OCI-LY7 (cell line): Measurements from ENCODE around the gene NGB. TPM values are rescaled to one million over a fixed set of nuclear protein-coding genes. Genes with fewer than 3 reads are reported as not detected.

Source experiments
- BruUV-seq: library from RNA; stranded (reverse); fragments of 400-500 nt; replicated peaks from 2 replicates; lab custom pipeline; 2021; lab: Mats Ljungman, UMichigan
- CTCF ChIA-PET: fragments of 300-600 bp; sonication (Branson Sonifier 250); formaldehyde crosslinking; loops from one replicate; lab custom pipeline; 2022; ENCODE audit warnings: antibody characterized with exemption; ENCODE audit not compliant: unreplicated experiment; lab: Charles Lee
- POLR2A ChIA-PET: fragments of 300-600 bp; sonication (Branson Sonifier 250); formaldehyde crosslinking; loops from one replicate; lab custom pipeline; 2022; ENCODE audit warnings: antibody characterized with exemption; lab: Charles Lee
- DNase-seq: peaks from one replicate; pipeline ENCODE4 v3.0.0-alpha.2; 2015; ENCODE audit warnings: low spot score
- H2AFZ ChIP-seq: fragments of 200-600 bp; sonication (generic), shearing (Covaris generic); 2 replicates; pipeline ENCODE4 v1.6.1; 2014; ENCODE audit warnings: mild to moderate bottlenecking, antibody characterized with exemption, low read length, moderate library complexity
- H3K27ac ChIP-seq: fragments of 200-600 bp; sonication (generic); 2 replicates; pipeline ENCODE4 v1.5.1; 2014; ENCODE audit warnings: mixed run types, low read depth, mild to moderate bottlenecking, moderate library complexity, low read length, inconsistent platforms; ENCODE audit not compliant: poor library complexity, severe bottlenecking
- H3K36me3 ChIP-seq: fragments of 200-600 bp; sonication (generic); 2 replicates; pipeline ENCODE4 v1.6.1; 2014; ENCODE audit warnings: mild to moderate bottlenecking, antibody characterized with exemption, low read length, moderate library complexity, mixed read lengths; ENCODE audit not compliant: insufficient read depth
- H3K4me1 ChIP-seq: fragments of 200-600 bp; sonication (generic); 2 replicates; pipeline ENCODE4 v1.5.1; 2014; ENCODE audit warnings: mild to moderate bottlenecking, low read length; ENCODE audit not compliant: insufficient read depth, poor library complexity, severe bottlenecking
- H3K4me2 ChIP-seq: fragments of 200-600 bp; sonication (generic); 2 replicates; pipeline ENCODE4 v1.6.1; 2014; ENCODE audit warnings: mild to moderate bottlenecking, low read length
- H3K4me3 ChIP-seq: fragments of 200-600 bp; sonication (generic); 2 replicates; pipeline ENCODE4 v1.5.1; 2014; ENCODE audit warnings: mild to moderate bottlenecking, low read depth, low read length; ENCODE audit not compliant: poor library complexity, severe bottlenecking
- H3K79me2 ChIP-seq: fragments of 200-600 bp; sonication (generic); 2 replicates; pipeline ENCODE4 v1.6.1; 2016; ENCODE audit warnings: low read depth, mild to moderate bottlenecking, low read length, moderate library complexity, mixed read lengths; ENCODE audit not compliant: insufficient read depth
- H3K9me2 ChIP-seq: fragments of 200-600 bp; sonication (generic); 2 replicates; pipeline ENCODE4 v1.6.1; 2016; ENCODE audit warnings: mild to moderate bottlenecking, low read length, mixed read lengths; ENCODE audit not compliant: insufficient read depth
- H3K9me3 ChIP-seq: fragments of 200-600 bp; sonication (generic); 2 replicates; pipeline ENCODE4 v1.6.1; 2014; ENCODE audit warnings: mild to moderate bottlenecking, mixed run types, low read length, mixed read lengths
- H4K20me1 ChIP-seq: fragments of 200-600 bp; sonication (generic); 2 replicates; pipeline ENCODE4 v1.6.1; 2014; ENCODE audit warnings: mild to moderate bottlenecking, antibody characterized with exemption, low read length, moderate library complexity, mixed read lengths; ENCODE audit not compliant: insufficient read depth
- CTCF ChIP-seq: fragments of 200-600 bp; sonication (generic); conservative IDR thresholded peaks from 2 replicates; pipeline ENCODE4 v1.5.1; 2014; ENCODE audit warnings: mild to moderate bottlenecking, antibody characterized with exemption, low read length, moderate library complexity, mixed read lengths
- EZH2phosphoT487 ChIP-seq: fragments of 200-600 bp; sonication (generic); IDR thresholded peaks from 2 replicates; pipeline ENCODE4 v1.6.1; 2018; ENCODE audit warnings: low read depth, borderline replicate concordance, mild to moderate bottlenecking, mixed run types, antibody characterized with exemption, low read length, moderate library complexity, mixed read lengths
- intact Hi-C: fragments of 100-400 bp; cut with micrococcal nuclease; formaldehyde crosslinking; loops from one replicate; pipeline ENCODE4 v1.10.0; 2022; ENCODE audit not compliant: unreplicated experiment
- total RNA-seq, 2 experiments: library from RNA; depleted of rRNA in 1 of 2; stranded (reverse); fragments of >200 nt in 1 of 2; shearing (Covaris generic) in 1 of 2; gene quantifications; 2 replicates each; pipeline ENCODE4 v1.2.3, GENCODE V29; 2014 to 2022

Gene NGB
- total RNA-seq, 2 experiments from 2014 or later, result not detected

GRCh38 chr14:77306851-77307496 is 36.0 kb upstream of the NGB start:
- Histone ChIP-seq H3K4me3 (no peak overlapping the region), H3K9me3 (no peaks in the 10 kb centered on the region), H3K9me2 (no peaks in the 10 kb centered on the region), H3K4me1 (no peaks in the 10 kb centered on the region), H4K20me1 (no peaks in the 10 kb centered on the region), H3K27ac (no peak overlapping the region), H3K4me2 (no peak overlapping the region), H3K79me2 (no peaks in the 10 kb centered on the region), H3K36me3 (peaks cover 6% of the 10 kb centered on the region), H2AFZ (no peak overlapping the region)
- TF ChIP-seq CTCF (no peak), EZH2phosphoT487 (no peak)
- DNase-seq, result no peak
- ChIA-PET POLR2A (interaction anchor here (0.9 kb wide), 1 partner anchor 9 kb away, joined by 3 read pairs; no protein-coding TSS in a partner anchor), CTCF (no interaction called here)
- no TSS peak for BruUV-seq
- intact Hi-C loops, result no loop called here

DNA sequence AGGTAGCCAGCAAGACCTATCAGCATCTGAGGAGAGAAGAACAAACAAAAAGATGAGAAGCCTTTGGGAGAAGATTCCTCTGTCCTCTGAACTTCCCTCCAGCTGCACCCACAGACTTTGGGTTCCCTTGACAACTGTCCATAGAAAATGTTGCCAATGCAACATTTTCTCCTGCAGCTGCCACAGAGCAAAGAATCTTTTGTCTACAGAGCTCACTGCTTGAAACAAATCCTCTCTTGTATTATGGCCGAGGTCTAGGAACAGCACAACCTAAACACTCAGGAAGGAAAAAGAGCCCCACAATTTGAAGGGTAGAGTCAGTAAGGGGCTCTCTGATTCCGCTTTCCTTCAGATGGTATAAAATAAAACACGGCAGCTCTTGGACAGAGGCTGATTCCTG is 35.4 kb upstream of the NGB start:
- Histone ChIP-seq H3K4me2 (no peak overlapping the region), H4K20me1 (no peaks in the 10 kb centered on the region), H2AFZ (no peak overlapping the region), H3K79me2 (no peaks in the 10 kb centered on the region), H3K4me3 (no peak overlapping the region), H3K27ac (no peak overlapping the region), H3K4me1 (no peaks in the 10 kb centered on the region), H3K9me3 (no peaks in the 10 kb centered on the region), H3K36me3 (peaks cover 5% of the 10 kb centered on the region), H3K9me2 (no peaks in the 10 kb centered on the region)
- no peak for DNase-seq
- BruUV-seq, result no TSS peak
- POLR2A ChIA-PET, result no interaction called here
- intact Hi-C loops, result no loop called here
- TF ChIP-seq CTCF (no peak), EZH2phosphoT487 (no peak)
- CTCF ChIA-PET, result no interaction called here

DNA sequence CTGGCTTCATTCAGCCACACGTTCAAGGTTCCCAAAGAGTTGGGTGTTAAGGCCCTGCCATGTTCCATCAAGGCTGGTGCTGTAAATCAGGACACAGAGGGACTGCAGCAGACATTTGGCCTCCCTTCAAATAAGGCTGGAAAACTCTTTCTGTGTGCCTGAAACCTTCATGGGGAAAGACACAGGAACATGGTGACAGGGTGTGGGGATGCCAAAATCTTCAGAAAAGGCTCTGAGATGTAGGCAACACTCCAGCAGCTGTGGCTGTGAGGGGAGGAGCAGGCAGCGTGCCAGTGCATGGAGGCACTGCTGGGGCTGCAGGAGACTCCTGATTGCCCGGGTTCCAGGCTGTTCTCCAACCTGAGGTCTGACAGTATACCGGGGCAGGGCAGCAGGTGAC is 34.7 kb upstream of the NGB start:
- intact Hi-C loops, result no loop called here
- TF ChIP-seq CTCF, result no peak
- no peak for TF ChIP-seq EZH2phosphoT487

More for the DNA sequence above, 34.7 kb upstream of the NGB start:
- H3K27ac ChIP-seq, result no peak overlapping the region
- BruUV-seq, result no TSS peak
- no peak overlapping the region for H3K4me2 ChIP-seq
- ChIA-PET POLR2A (no interaction called here), CTCF (no interaction called here)
- H4K20me1 ChIP-seq, result no peaks in the 10 kb centered on the region
- no peak overlapping the region for H2AFZ ChIP-seq
- no peaks in the 10 kb centered on the region for H3K4me1 ChIP-seq
- no peaks in the 10 kb centered on the region for H3K9me3 ChIP-seq
- no peaks in the 10 kb centered on the region for H3K79me2 ChIP-seq
- H3K9me2 ChIP-seq, result no peaks in the 10 kb centered on the region
- no peak for DNase-seq
- no peak overlapping the region for H3K4me3 ChIP-seq
- no peaks in the 10 kb centered on the region; the same call in 1 of the 2 replicates for H3K36me3 ChIP-seq
